Caco-2 (cell line): ENCODE results near the gene CHCHD6. TPM values are rescaled to one million over a fixed set of nuclear protein-coding genes. Genes with fewer than 3 reads are reported as not detected.

Experiments
- BruUV-seq: library from RNA; stranded (reverse); fragments of 400-500 nt; replicated peaks from 2 replicates; lab custom pipeline; 2021; lab: Mats Ljungman, UMichigan
- CTCF ChIA-PET: fragments of 300-600 bp; sonication (Branson Sonifier 250); formaldehyde crosslinking; loops from one replicate; lab custom pipeline; 2022; ENCODE audit warnings: antibody characterized with exemption; lab: Charles Lee
- POLR2A ChIA-PET: fragments of 300-600 bp; sonication (Branson Sonifier 250); formaldehyde crosslinking; loops from one replicate; lab custom pipeline; 2022; ENCODE audit warnings: antibody characterized with exemption; lab: Charles Lee
- DNase-seq, 2 experiments: peaks; one replicate each; pipeline versions ENCODE4 v3.0.0 to v3.0.0-alpha.2; 2020 to 2022
- H3K27me3 ChIP-seq: replicated peaks from 2 replicates; pipeline ENCODE4 v1.6.0; 2011; ENCODE audit warnings: low read length; ENCODE audit not compliant: control insufficient read depth, insufficient read depth
- H3K36me3 ChIP-seq: 2 replicates; pipeline ENCODE4 v1.5.1; 2011; ENCODE audit warnings: low read length; ENCODE audit not compliant: control insufficient read depth, insufficient read depth
- H3K4me1 ChIP-seq: fragments of 250-450 bp; sonication (Bioruptor Pico); 2 replicates; pipeline ENCODE4 v1.5.1; 2020; ENCODE audit warnings: mild to moderate bottlenecking
- H3K4me3 ChIP-seq: 2 replicates; pipeline ENCODE4 v1.5.1; 2011; ENCODE audit warnings: low read depth, mild to moderate bottlenecking, control low read depth, low read length
- H3K9me3 ChIP-seq: fragments of 250-450 bp; sonication (Bioruptor Pico); 2 replicates; pipeline ENCODE4 v1.5.1; 2020; ENCODE audit warnings: mild to moderate bottlenecking, moderate library complexity
- H3K27ac Mint-ChIP-seq: one replicate; pipeline ENCODE4 v1.8.0; 2022; ENCODE audit warnings: mixed read lengths; ENCODE audit not compliant: unreplicated experiment
- H3K27me3 Mint-ChIP-seq: one replicate; pipeline ENCODE4 v1.8.0; 2022; ENCODE audit warnings: mixed read lengths; ENCODE audit not compliant: insufficient read depth, unreplicated experiment
- H3K36me3 Mint-ChIP-seq: one replicate; pipeline ENCODE4 v1.8.0; 2022; ENCODE audit warnings: mild to moderate bottlenecking, mixed read lengths; ENCODE audit not compliant: insufficient read depth, unreplicated experiment
- H3K4me1 Mint-ChIP-seq: one replicate; pipeline ENCODE4 v1.8.0; 2022; ENCODE audit warnings: low read depth, mixed read lengths; ENCODE audit not compliant: unreplicated experiment
- H3K4me3 Mint-ChIP-seq: one replicate; pipeline ENCODE4 v1.8.0; 2022; ENCODE audit warnings: mild to moderate bottlenecking, moderate library complexity, mixed read lengths; ENCODE audit not compliant: unreplicated experiment
- H3K9me3 Mint-ChIP-seq: one replicate; pipeline ENCODE4 v1.8.0; 2022; ENCODE audit warnings: mixed read lengths; ENCODE audit not compliant: unreplicated experiment
- intact Hi-C: fragments of 100-400 bp; cut with micrococcal nuclease; formaldehyde crosslinking; loops from one replicate; pipeline ENCODE4 v1.10.0; 2022; ENCODE audit not compliant: unreplicated experiment
- total RNA-seq: library from RNA; stranded (reverse); gene quantifications from 2 replicates; pipeline ENCODE4 v1.2.3, GENCODE V29; 2022
- TF ChIP-seq, protein P1 (sequence below), 2 experiments: fragments of 200-600 bp in 1 of 2; IDR thresholded peaks; 1 replicate in 1 of 2; 2 replicates in 1 of 2; pipeline versions ENCODE4 v1.5.1 to v1.8.0; 2011 to 2022; ENCODE audit warnings: antibody characterized with exemption in 1 of 2, control low read depth in 1 of 2, inconsistent platforms in 1 of 2, low read depth in 1 of 2, low read length in 1 of 2, mild to moderate bottlenecking in 1 of 2, moderate library complexity in 1 of 2; ENCODE audit not compliant: insufficient read depth in 1 of 2, severe bottlenecking in 1 of 2, unreplicated experiment in 1 of 2

The CHCHD6 gene
- total RNA-seq, 1 experiment from 2014 or later: 49.5 TPM

DNA sequence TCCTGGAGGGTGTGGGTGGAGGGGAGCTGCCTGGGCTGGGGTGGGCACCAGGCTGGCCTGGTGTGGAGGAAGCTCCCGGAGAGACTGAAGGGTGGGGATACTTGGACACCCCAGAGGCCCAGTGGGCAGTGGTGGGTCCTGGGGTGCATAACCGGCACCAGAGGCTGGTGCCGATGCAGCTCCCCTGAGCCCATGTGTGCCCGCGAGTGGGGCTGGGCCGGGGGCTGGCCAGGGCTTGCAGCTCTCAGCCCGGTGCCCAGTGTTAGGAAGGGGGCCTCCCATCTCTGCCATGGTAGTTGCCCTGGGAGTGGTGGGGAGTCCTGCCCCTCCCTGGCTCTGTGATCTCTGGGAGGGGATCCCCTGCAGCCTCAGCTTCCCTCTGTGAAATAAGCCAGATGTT, 288.2 kb downstream of the CHCHD6 start:
- CTCF ChIA-PET: interaction anchor here (0.6 kb wide), 1 partner anchor 58 kb away, joined by 12 read pairs; no protein-coding TSS in a partner anchor
- BruUV-seq: no TSS peak

DNA sequence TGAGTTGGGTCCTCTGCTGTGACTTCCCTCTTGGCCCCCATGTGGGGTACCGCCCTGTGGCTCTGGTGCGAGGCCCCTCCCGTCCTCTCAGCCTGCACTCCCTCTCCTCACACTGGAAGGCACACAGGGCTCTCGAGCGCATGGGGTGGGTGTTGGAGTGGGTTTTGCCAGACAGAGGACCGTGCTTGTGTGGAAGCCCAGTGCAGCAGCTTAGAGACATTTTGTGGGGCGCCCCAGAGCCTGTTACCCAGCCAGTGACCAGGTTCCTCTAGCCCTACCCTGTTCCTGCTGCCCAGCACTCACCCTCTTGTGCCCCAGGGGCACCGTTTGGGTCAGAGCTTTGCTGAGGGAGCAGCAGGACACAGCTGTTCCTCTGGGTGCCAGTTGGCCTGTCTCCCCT, 288.7 kb downstream of the CHCHD6 start:
- Histone ChIP-seq H3K9me3 (no peaks in the 10 kb centered on the region), H3K4me1 (no peaks in the 10 kb centered on the region), H3K27me3 (no peaks in the 10 kb centered on the region), H3K36me3 (peaks cover 2% of the 10 kb centered on the region), H3K4me3 (no peak overlapping the region)
- no TSS peak for BruUV-seq
- POLR2A ChIA-PET: no interaction called here
- TF ChIP-seq, protein P1, sequence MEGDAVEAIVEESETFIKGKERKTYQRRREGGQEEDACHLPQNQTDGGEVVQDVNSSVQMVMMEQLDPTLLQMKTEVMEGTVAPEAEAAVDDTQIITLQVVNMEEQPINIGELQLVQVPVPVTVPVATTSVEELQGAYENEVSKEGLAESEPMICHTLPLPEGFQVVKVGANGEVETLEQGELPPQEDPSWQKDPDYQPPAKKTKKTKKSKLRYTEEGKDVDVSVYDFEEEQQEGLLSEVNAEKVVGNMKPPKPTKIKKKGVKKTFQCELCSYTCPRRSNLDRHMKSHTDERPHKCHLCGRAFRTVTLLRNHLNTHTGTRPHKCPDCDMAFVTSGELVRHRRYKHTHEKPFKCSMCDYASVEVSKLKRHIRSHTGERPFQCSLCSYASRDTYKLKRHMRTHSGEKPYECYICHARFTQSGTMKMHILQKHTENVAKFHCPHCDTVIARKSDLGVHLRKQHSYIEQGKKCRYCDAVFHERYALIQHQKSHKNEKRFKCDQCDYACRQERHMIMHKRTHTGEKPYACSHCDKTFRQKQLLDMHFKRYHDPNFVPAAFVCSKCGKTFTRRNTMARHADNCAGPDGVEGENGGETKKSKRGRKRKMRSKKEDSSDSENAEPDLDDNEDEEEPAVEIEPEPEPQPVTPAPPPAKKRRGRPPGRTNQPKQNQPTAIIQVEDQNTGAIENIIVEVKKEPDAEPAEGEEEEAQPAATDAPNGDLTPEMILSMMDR (IDR thresholded peaks at IDR 0.05; ENCODE audit: insufficient read depth in 1 of 2, low read depth in 1 of 2, low read length in 1 of 2, severe bottlenecking in 1 of 2, unreplicated experiment in 1 of 2): no peak
- no peaks in the 10 kb centered on the region for H3K4me1 Mint-ChIP-seq
- no peaks in the 10 kb centered on the region for H3K9me3 Mint-ChIP-seq
- peaks cover 23% of the 10 kb centered on the region for H3K36me3 Mint-ChIP-seq
- CTCF ChIA-PET: no interaction called here
- DNase-seq: no peak
- no peaks in the 10 kb centered on the region for H3K27me3 Mint-ChIP-seq
- intact Hi-C loops: no loop called here
- no peak overlapping the region for H3K27ac Mint-ChIP-seq
- no peak overlapping the region for H3K4me3 Mint-ChIP-seq

More for the DNA sequence above, 288.2 kb downstream of the CHCHD6 start:
- H3K36me3 ChIP-seq: peaks cover 2% of the 10 kb centered on the region
- intact Hi-C loops: no loop called here
- TF ChIP-seq, protein P1 (IDR thresholded peaks at IDR 0.05; ENCODE audit: insufficient read depth in 1 of 2, low read depth in 1 of 2, low read length in 1 of 2, severe bottlenecking in 1 of 2, unreplicated experiment in 1 of 2): no peak
- no peak overlapping the region for H3K4me3 ChIP-seq
- no peaks in the 10 kb centered on the region for H3K4me1 Mint-ChIP-seq
- no peaks in the 10 kb centered on the region for H3K9me3 Mint-ChIP-seq
- POLR2A ChIA-PET: no interaction called here
- no peak overlapping the region for H3K27ac Mint-ChIP-seq
- no peak overlapping the region for H3K4me3 Mint-ChIP-seq
- H3K27me3 ChIP-seq: no peaks in the 10 kb centered on the region
- H3K36me3 Mint-ChIP-seq: peaks cover 18% of the 10 kb centered on the region
- no peaks in the 10 kb centered on the region for H3K27me3 Mint-ChIP-seq
- H3K4me1 ChIP-seq: no peaks in the 10 kb centered on the region
- no peak for DNase-seq
- H3K9me3 ChIP-seq: no peaks in the 10 kb centered on the region

DNA sequence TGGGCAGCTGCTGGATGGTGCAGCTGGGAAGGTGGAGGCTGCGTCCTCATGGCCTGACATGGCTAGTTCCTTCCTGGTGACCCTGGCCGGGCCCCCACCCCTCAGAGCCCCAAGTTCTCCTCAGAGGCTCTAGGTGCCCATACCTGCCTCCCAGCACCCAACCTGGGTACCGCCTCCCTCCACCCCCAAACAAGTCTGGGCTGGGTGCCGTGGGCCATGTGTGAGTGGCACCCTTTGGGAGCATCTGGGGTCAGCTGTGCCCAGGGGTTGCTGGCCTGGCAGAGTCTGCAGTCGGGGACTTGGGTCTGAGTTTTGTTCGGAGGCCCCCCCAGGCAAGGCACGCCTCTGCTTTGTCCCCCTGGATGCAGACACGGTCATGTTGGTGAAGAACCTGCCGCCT, 289.4 kb downstream of the CHCHD6 start:
- intact Hi-C loops: no loop called here
- ChIA-PET CTCF (no interaction called here), POLR2A (no interaction called here)
- H3K4me1 ChIP-seq: no peaks in the 10 kb centered on the region
- TF ChIP-seq, protein P1 (IDR thresholded peaks at IDR 0.05; ENCODE audit: insufficient read depth in 1 of 2, low read depth in 1 of 2, low read length in 1 of 2, severe bottlenecking in 1 of 2, unreplicated experiment in 1 of 2): no peak
- no peak overlapping the region for H3K4me3 ChIP-seq
- H3K4me3 Mint-ChIP-seq: no peak overlapping the region
- H3K9me3 ChIP-seq: no peaks in the 10 kb centered on the region
- no TSS peak for BruUV-seq
- no peak for DNase-seq
- no peaks in the 10 kb centered on the region for H3K27me3 Mint-ChIP-seq
- H3K36me3 Mint-ChIP-seq: peaks cover 23% of the 10 kb centered on the region
- H3K4me1 Mint-ChIP-seq: no peaks in the 10 kb centered on the region
- H3K27me3 ChIP-seq: no peaks in the 10 kb centered on the region
- no peaks in the 10 kb centered on the region for H3K9me3 Mint-ChIP-seq
- H3K27ac Mint-ChIP-seq: no peak overlapping the region
- H3K36me3 ChIP-seq: peaks cover 2% of the 10 kb centered on the region
